Measurements from ENCODE around the gene ADCY5.

The ADCY5 gene

GRCh38 chr3:123458255-123458654, 9.4 kb upstream of the ADCY5 start:
- no peak for DNase-seq (ENCODE audit: low spot score)

- no peak for DNase-seq (ENCODE audit: low spot score)
Observed at GRCh38 chr3:123457841-123458240, 9.0 kb upstream of the ADCY5 start.

- no peak for DNase-seq (ENCODE audit: low spot score)
Observed at GRCh38 chr3:123453675-123454074, 4.8 kb upstream of the ADCY5 start.

GRCh38 chr3:123451186-123451585, 2.3 kb upstream of the ADCY5 start:
- no peak for DNase-seq (ENCODE audit: low spot score)

GRCh38 chr3:123449997-123450604, 1.2 kb upstream of the ADCY5 start:
- DNase-seq (ENCODE audit: low spot score) = no peak

- DNase-seq (ENCODE audit: low spot score) = peak; percentile 68
Observed at GRCh38 chr3:123449102-123449996, 459 bp upstream of the ADCY5 start.

GRCh38 chr3:123447749-123448517, 957 bp downstream of the ADCY5 start:
- peak; percentile 72 for DNase-seq (ENCODE audit: low spot score)

GRCh38 chr3:123447416-123447748, 1.5 kb downstream of the ADCY5 start:
- no peak for DNase-seq (ENCODE audit: low spot score)

GRCh38 chr3:123446610-123447109, 2.2 kb downstream of the ADCY5 start:
- no peak for DNase-seq (ENCODE audit: low spot score)

GRCh38 chr3:123446210-123446609, 2.7 kb downstream of the ADCY5 start:
- DNase-seq (ENCODE audit: low spot score) = no peak

GRCh38 chr3:123445702-123446101, 3.2 kb downstream of the ADCY5 start:
- DNase-seq (ENCODE audit: low spot score) = no peak

- no peak for DNase-seq (ENCODE audit: low spot score)
Observed at GRCh38 chr3:123444744-123445143, 4.1 kb downstream of the ADCY5 start.

GRCh38 chr3:123444023-123444422, 4.9 kb downstream of the ADCY5 start:
- no peak for DNase-seq (ENCODE audit: low spot score)

- DNase-seq (ENCODE audit: low spot score) = no peak
Observed at GRCh38 chr3:123442908-123443307, 6.0 kb downstream of the ADCY5 start.

- DNase-seq (ENCODE audit: low spot score) = no peak
Observed at GRCh38 chr3:123442125-123442524, 6.8 kb downstream of the ADCY5 start.

- no peak for DNase-seq (ENCODE audit: low spot score)
Observed at GRCh38 chr3:123439806-123440580, 8.9 kb downstream of the ADCY5 start.

GRCh38 chr3:123432832-123433523, 15.9 kb downstream of the ADCY5 start:
- no peak for DNase-seq (ENCODE audit: low spot score)

GRCh38 chr3:123431658-123432324, 17.1 kb downstream of the ADCY5 start:
- no peak for DNase-seq (ENCODE audit: low spot score)

- no peak for DNase-seq (ENCODE audit: low spot score)
Observed at GRCh38 chr3:123431007-123431657, 17.8 kb downstream of the ADCY5 start.

GRCh38 chr3:123430266-123430665, 18.6 kb downstream of the ADCY5 start:
- no peak for DNase-seq (ENCODE audit: low spot score)
